ENCODE results near the gene DTWD1.

DNA sequence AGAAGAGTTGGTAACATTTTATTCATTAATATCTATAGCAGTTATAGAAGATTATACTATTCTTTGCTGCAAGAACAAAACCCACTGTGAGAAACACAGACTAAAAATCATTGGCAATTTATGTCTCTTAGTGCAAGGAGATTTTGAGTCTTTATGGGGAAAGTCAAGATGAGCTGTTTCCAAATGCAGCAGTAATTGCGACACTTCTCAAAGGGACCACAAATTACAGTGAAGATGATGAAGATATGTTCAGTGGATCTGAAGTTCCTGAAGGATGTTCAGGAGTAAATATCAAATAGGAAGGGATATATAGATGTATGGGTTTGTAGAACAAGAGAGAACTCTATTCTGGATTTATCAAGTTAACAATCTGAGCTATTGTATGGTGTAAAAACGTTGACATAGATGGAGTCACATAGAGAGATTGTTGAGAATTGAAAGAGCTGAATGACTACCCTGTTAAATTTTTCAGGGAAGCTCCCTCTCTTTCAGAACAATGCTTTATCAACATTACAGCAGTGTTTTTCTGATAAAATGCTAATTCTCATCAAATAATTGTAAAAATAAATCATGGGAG, 71.8 kb downstream of the DTWD1 start:
- no peak for TF ChIP-seq NFRKB (IDR thresholded peaks at IDR 0.05)
- TF ChIP-seq, protein P1, sequence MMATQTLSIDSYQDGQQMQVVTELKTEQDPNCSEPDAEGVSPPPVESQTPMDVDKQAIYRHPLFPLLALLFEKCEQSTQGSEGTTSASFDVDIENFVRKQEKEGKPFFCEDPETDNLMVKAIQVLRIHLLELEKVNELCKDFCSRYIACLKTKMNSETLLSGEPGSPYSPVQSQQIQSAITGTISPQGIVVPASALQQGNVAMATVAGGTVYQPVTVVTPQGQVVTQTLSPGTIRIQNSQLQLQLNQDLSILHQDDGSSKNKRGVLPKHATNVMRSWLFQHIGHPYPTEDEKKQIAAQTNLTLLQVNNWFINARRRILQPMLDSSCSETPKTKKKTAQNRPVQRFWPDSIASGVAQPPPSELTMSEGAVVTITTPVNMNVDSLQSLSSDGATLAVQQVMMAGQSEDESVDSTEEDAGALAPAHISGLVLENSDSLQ (IDR thresholded peaks at IDR 0.05) = no peak
- no peak for TF ChIP-seq CTBP1 (IDR thresholded peaks at IDR 0.05; ENCODE audit: borderline replicate concordance)
- TF ChIP-seq SUZ12 (IDR thresholded peaks at IDR 0.05) = no peak
- no peak for TF ChIP-seq TARDBP (IDR thresholded peaks at IDR 0.05)
- TF ChIP-seq L3MBTL2 (conservative IDR thresholded peaks at IDR 0.05) = no peak
- no peak for TF ChIP-seq BHLHE40 (IDR thresholded peaks at IDR 0.05; ENCODE audit: borderline replicate concordance)
